NCI-H2107 treated with DMSO at 0.1 percent for 48 hours (cell line): ENCODE data around the gene EFCAB13.
A peak's percentile ranks its signal among the peaks of the same experiment; 100 is the strongest.
"Not testable (repeated sequence)": the region's sequence is repeated elsewhere in the genome, so short reads cannot be mapped to it uniquely, and the experiment has no call there.

Experiments
- DNase-seq: peaks from one replicate; lab custom pipeline; 2025; ENCODE audit not compliant: unreplicated experiment; lab: John Stamatoyannopoulos, UW

Gene EFCAB13

GRCh38 chr17:47324224-47325020, 667 bp downstream of the EFCAB13 start:
- DNase-seq: no peak

GRCh38 chr17:47325176-47325575, 1.4 kb downstream of the EFCAB13 start:
- DNase-seq: no peak

GRCh38 chr17:47330548-47330947, 6.8 kb downstream of the EFCAB13 start:
- DNase-seq: no peak

GRCh38 chr17:47332287-47332686, 8.5 kb downstream of the EFCAB13 start:
- no peak for DNase-seq

GRCh38 chr17:47335101-47335936, 11.6 kb downstream of the EFCAB13 start:
- no peak for DNase-seq

- no peak for DNase-seq
Observed at GRCh38 chr17:47338026-47338425, 14.3 kb downstream of the EFCAB13 start.

GRCh38 chr17:47352848-47353247, 29.1 kb downstream of the EFCAB13 start:
- no peak for DNase-seq

- no peak for DNase-seq
Observed at GRCh38 chr17:47358652-47359051, 34.9 kb downstream of the EFCAB13 start.

- DNase-seq: no peak
Observed at GRCh38 chr17:47363171-47363570, 39.4 kb downstream of the EFCAB13 start.

- DNase-seq: no peak
Observed at GRCh38 chr17:47367257-47367656, 43.5 kb downstream of the EFCAB13 start.

- DNase-seq: peak; percentile 5
Observed at GRCh38 chr17:47368262-47368661, 44.5 kb downstream of the EFCAB13 start.

- not testable (repeated sequence) for DNase-seq
Observed at GRCh38 chr17:47370899-47371298, 47.1 kb downstream of the EFCAB13 start.

GRCh38 chr17:47373002-47373401, 49.2 kb downstream of the EFCAB13 start:
- no peak for DNase-seq

- DNase-seq: no peak
Observed at GRCh38 chr17:47376247-47376646, 52.5 kb downstream of the EFCAB13 start.

- DNase-seq: no peak
Observed at GRCh38 chr17:47388825-47389224, 65.1 kb downstream of the EFCAB13 start.

- not testable (repeated sequence) for DNase-seq
Observed at GRCh38 chr17:47397532-47398128, 73.9 kb downstream of the EFCAB13 start.

- no peak for DNase-seq
Observed at GRCh38 chr17:47400333-47400732, 76.6 kb downstream of the EFCAB13 start.

GRCh38 chr17:47401100-47401499, 77.3 kb downstream of the EFCAB13 start:
- no peak for DNase-seq

- DNase-seq: no peak
Observed at GRCh38 chr17:47404006-47404405, 80.3 kb downstream of the EFCAB13 start.

GRCh38 chr17:47404875-47405274, 81.1 kb downstream of the EFCAB13 start:
- DNase-seq: no peak

GRCh38 chr17:47413872-47414271, 90.1 kb downstream of the EFCAB13 start:
- no peak for DNase-seq

GRCh38 chr17:47414612-47415011, 90.9 kb downstream of the EFCAB13 start:
- no peak for DNase-seq
